Body of pancreas (tissue), 4 donors: ENCODE measurements around the gene SMIM28. TPM values are rescaled to one million over a fixed set of nuclear protein-coding genes. Genes with fewer than 3 reads are reported as not detected.
"Not testable (repeated sequence)": the region's sequence is repeated elsewhere in the genome, so short reads cannot be mapped to it uniquely, and the experiment has no call there.

Experiments used
- ATAC-seq: fragments of 150-250 bp; one replicate; pipeline ENCODE4 v1.9.1; 2016
- DNase-seq, 4 donors: peaks; one replicate each; pipeline ENCODE4 v3.0.0-alpha.2; 2019
- H3K27ac ChIP-seq, 4 donors: fragments of 200-600 bp; sonication (generic); 1 replicate in 3 of 4; 2 replicates in 1 of 4; pipeline versions ENCODE4 v1.5.1 to v1.6.1; 2016 to 2019; ENCODE audit warnings: mild to moderate bottlenecking in 1 of 4, mixed read lengths in 1 of 4, moderate library complexity in 1 of 4
- H3K27me3 ChIP-seq, 2 donors: fragments of 200-600 bp; sonication (generic); one replicate each; pipeline ENCODE4 v1.6.0; 2016; ENCODE audit warnings: mild to moderate bottlenecking in 1 of 2
- H3K36me3 ChIP-seq, 2 donors: fragments of 200-600 bp; sonication (generic); replicated peaks in 1 of 2; 2 replicates each; pipeline ENCODE4 v1.5.1; 2016; ENCODE audit warnings: low read depth in 2 of 2; ENCODE audit not compliant: insufficient read depth in 1 of 2
- H3K4me1 ChIP-seq: fragments of 200-600 bp; sonication (generic); one replicate; pipeline ENCODE4 v1.6.0; 2016
- H3K4me3 ChIP-seq, 2 donors: fragments of 200-600 bp; sonication (generic); 1 replicate in 1 of 2; 2 replicates in 1 of 2; pipeline ENCODE4 v1.5.1; 2016 to 2019
- H3K9me3 ChIP-seq, 3 donors: fragments of 200-600 bp; sonication (generic); 1 replicate in 2 of 3; 2 replicates in 1 of 3; pipeline ENCODE4 v1.5.1; 2016
- CTCF ChIP-seq, 7 experiments: fragments of 450-650 bp in 4 of 7; fragments of 200-600 bp in 3 of 7; sonication (generic) in 3 of 7; IDR thresholded peaks; one replicate each; pipeline ENCODE4 v1.5.1; 2016 to 2019; ENCODE audit warnings: antibody characterized with exemption in 7 of 7
- POLR2A ChIP-seq, 3 donors: fragments of 450-650 bp; IDR thresholded peaks; one replicate each; pipeline ENCODE4 v1.6.1; 2016; ENCODE audit warnings: antibody characterized with exemption in 3 of 3, mild to moderate bottlenecking in 2 of 3
- WGBS, 2 donors: methylation state at CpG; one replicate each; pipeline ENCODE4 v1.1.5; 2017; 5-methylcytosine and 5-hydroxymethylcytosine counted together
- intact Hi-C: fragments of 100-400 bp; cut with DNase I; formaldehyde crosslinking; loops from one replicate; pipeline ENCODE4 v1.15.1; 2023
- total RNA-seq, 2 donors: library from RNA; depleted of rRNA; stranded (reverse); fragments of >200 nt; gene quantifications; one replicate each; pipeline ENCODE4 v1.1.0, GENCODE V29; 2016

Gene SMIM28
- total RNA-seq, 2 donors from 2014 or later: not detected

DNA sequence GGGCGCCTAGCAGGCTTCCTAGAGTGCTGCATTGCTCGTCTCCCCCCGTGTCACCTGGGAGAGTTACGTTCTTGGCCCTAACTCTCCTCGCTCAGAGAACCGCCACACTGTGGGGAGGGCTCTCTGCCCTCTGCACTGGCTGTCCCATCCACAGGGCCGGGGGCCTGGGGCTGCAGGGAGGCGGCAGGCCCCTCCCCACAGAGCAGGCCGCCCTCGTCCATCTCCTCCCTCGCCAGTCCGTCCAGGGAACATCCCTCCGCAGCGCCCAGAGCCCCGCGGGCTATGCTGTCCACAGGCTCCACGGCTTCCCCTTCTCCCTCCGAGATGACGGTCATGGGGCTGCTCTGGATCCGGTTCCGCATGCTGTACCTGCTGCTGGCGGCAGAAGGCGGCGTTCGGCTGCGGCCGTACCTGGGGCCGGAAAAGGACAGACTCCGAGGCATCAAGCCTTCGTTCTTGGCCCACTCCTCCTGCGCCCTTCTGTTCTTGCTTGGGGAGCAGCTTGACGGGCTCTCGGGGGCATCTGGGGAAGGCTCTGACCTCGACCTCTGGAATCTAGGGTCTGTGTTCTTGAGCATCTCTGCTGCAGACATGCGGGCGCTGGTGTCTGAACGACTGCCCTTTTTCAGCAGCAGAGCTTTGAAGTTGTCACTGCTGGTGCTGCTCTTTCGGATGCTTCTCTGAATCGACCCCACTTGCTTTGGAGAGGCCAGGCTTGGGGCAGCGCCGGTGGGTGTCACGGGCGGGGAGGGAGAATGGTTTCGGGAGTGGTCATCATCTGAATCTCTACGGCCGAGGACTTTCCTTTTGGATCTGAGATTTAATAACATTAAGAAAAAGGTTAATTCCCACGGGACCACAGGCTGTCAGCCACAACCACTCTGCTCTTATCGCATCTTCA, 46.5 kb downstream of the SMIM28 start:
- intact Hi-C loops: no loop called here
- 93 to 95% methylated on average over 42 to 47 of the region's 48 CpGs for WGBS, 2 donors
- no peak overlapping the region for H3K4me3 ChIP-seq
- peaks cover 0 to 2% of the 10 kb centered on the region in 2 donors for H3K36me3 ChIP-seq
- H3K4me1 ChIP-seq: no peaks in the 10 kb centered on the region
- TF ChIP-seq CTCF (IDR thresholded peaks at IDR 0.05): no peak
- no peak for TF ChIP-seq POLR2A (IDR thresholded peaks at IDR 0.05)
- ATAC-seq: no peak
- H3K27me3 ChIP-seq: no peaks in the 10 kb centered on the region
- H3K9me3 ChIP-seq: no peaks in the 10 kb centered on the region
- H3K27ac ChIP-seq: no peak overlapping the region
- DNase-seq: no peak

- not testable (repeated sequence) for H3K27ac ChIP-seq, DNase-seq, ATAC-seq, H3K4me3 ChIP-seq, H3K4me1 ChIP-seq, H3K27me3 ChIP-seq, H3K9me3 ChIP-seq, H3K36me3 ChIP-seq
- intact Hi-C loops: loop anchor here (5.0 kb wide), 1 partner anchor 167 kb away; no protein-coding TSS in a partner anchor
- 82 to 85% methylated on average over 7 of the region's 7 CpGs for WGBS, 2 donors
Observed at GRCh38 chr6:138425256-138425655, 47.6 kb downstream of the SMIM28 start.

GRCh38 chr6:138426500-138427123, 48.9 kb downstream of the SMIM28 start:
- Histone ChIP-seq H3K36me3 (peaks cover 0 to 2% of the 10 kb centered on the region in 2 donors), H3K9me3 (no peaks in the 10 kb centered on the region), H3K4me1 (no peaks in the 10 kb centered on the region), H3K4me3 (no peak overlapping the region), H3K27me3 (no peaks in the 10 kb centered on the region), H3K27ac (no peak overlapping the region)
- intact Hi-C loops: loop anchor here (5.0 kb wide), 1 partner anchor 166 kb away; no protein-coding TSS in a partner anchor
- no peak for TF ChIP-seq CTCF (IDR thresholded peaks at IDR 0.05)
- TF ChIP-seq POLR2A (IDR thresholded peaks at IDR 0.05): no peak
- WGBS, 2 donors: 57 to 76% methylated on average over 5 of the region's 5 CpGs
- ATAC-seq (no peak), DNase-seq (no peak)

DNA sequence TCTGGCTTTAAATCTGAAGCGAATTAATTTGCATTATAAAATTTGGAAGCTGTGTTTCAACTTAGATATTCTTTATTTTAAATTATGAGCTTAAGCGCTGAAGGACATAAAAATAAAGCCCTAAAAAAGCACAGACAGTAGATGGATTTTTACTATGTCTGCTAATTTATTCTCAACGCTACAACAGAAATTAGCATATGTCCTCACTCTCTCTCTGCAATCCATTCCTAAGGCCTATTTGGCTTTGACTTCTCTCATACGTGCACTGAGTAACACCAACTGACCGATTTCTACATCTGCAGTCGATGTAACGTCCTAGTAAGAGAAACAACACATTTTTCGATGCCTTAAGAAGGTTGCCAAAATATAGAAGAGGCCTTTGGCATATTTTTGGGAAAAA, 50.0 kb downstream of the SMIM28 start:
- DNase-seq: no peak
- no peak for ATAC-seq
- peaks cover 0 to 3% of the 10 kb centered on the region in 2 donors for H3K36me3 ChIP-seq
- TF ChIP-seq CTCF (IDR thresholded peaks at IDR 0.05) (no peak), POLR2A (IDR thresholded peaks at IDR 0.05) (no peak)
- H3K4me3 ChIP-seq: no peak overlapping the region
- no peaks in the 10 kb centered on the region for H3K27me3 ChIP-seq
- WGBS, 2 donors: 87 to 89% methylated on average over 8 of the region's 8 CpGs
- intact Hi-C loops: loop anchor here (5.0 kb wide), 1 partner anchor 165 kb away; no protein-coding TSS in a partner anchor
- no peaks in the 10 kb centered on the region for H3K4me1 ChIP-seq
- H3K27ac ChIP-seq: no peak overlapping the region
- H3K9me3 ChIP-seq: no peaks in the 10 kb centered on the region

GRCh38 chr6:138428944-138429598, 51.4 kb downstream of the SMIM28 start:
- no peaks in the 10 kb centered on the region for H3K4me1 ChIP-seq
- intact Hi-C loops: loop anchor here (5.0 kb wide), 1 partner anchor 163 kb away; no protein-coding TSS in a partner anchor
- H3K9me3 ChIP-seq: no peaks in the 10 kb centered on the region
- DNase-seq: peak in 1 of 4 donors; percentile 48
- TF ChIP-seq POLR2A (IDR thresholded peaks at IDR 0.05) (no peak), CTCF (IDR thresholded peaks at IDR 0.05) (peak; percentile 18 to 82 (median 70))
- H3K27me3 ChIP-seq: no peaks in the 10 kb centered on the region
- no peak overlapping the region for H3K4me3 ChIP-seq
- H3K36me3 ChIP-seq: peaks cover 0 to 4% of the 10 kb centered on the region in 2 donors
- 33 to 35% methylated on average over 8 of the region's 8 CpGs for WGBS, 2 donors
- peak; percentile 66 for ATAC-seq
- no peak overlapping the region for H3K27ac ChIP-seq
